ENCODE results near the gene RHBDL3. TPM values are rescaled to one million over a fixed set of nuclear protein-coding genes. Genes with fewer than 3 reads are reported as not detected.

RHBDL3 gene
- total RNA-seq, 4 donors from 2014 or later, result 0.52 to 2.2 (median 1.5) TPM

DNA sequence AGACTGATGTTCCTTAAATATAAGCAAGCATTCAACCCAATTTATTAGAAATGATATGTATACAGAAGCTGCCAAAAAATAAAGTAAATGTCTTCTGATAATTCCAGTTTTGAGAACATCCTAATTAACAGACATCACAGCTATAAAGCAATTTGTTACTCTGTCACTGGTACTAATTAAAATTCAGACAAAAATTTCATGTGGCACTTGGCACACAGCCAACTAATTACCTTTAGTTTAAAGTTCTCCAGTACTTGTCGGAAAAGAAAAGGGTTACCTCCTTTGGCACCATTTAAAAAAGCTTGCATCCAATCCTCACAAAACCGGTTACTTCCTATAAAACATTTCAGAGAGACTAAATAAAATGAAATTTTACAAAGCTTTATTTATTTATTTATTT lies 67.6 kb downstream of the RHBDL3 start:
- no peaks in the 10 kb centered on the region for H3K4me1 ChIP-seq
- WGBS, 2 donors (ENCODE audit: low coverage in 1 of 2), result 79 to 85% methylated on average over 2 of the region's 2 CpGs
- H3K4me3 ChIP-seq, result no peak overlapping the region

DNA sequence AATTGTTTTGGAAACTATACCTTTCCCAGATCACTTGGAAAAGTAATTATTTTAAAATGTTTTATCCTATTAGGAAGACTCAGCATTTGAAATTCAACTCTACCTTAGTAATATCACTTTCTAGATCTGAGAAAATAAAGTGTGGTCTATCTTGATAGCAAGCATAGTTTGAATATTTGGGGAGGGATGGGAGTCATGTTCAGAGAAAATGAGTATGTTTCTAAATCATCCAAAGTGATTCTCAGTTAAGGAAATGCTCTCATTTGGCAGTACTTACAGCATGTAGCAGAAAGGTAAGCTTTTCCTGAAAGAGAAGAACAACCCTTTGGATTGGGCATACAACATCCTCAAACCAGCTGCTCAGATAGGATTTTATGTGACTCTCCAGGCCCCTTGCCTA lies 69.4 kb downstream of the RHBDL3 start:
- H3K36me3 ChIP-seq, result peaks cover 0 to 89% of the 10 kb centered on the region in 2 donors
- no peaks in the 10 kb centered on the region for H3K27me3 ChIP-seq
- H3K9me3 ChIP-seq, result no peaks in the 10 kb centered on the region
- H3K4me3 ChIP-seq, result no peak overlapping the region
- no peak for ATAC-seq
- TF ChIP-seq POLR2AphosphoS5 (IDR thresholded peaks at IDR 0.05), result no peak
- TF ChIP-seq EP300 (IDR thresholded peaks at IDR 0.05), result no peak
- TF ChIP-seq, protein P1, sequence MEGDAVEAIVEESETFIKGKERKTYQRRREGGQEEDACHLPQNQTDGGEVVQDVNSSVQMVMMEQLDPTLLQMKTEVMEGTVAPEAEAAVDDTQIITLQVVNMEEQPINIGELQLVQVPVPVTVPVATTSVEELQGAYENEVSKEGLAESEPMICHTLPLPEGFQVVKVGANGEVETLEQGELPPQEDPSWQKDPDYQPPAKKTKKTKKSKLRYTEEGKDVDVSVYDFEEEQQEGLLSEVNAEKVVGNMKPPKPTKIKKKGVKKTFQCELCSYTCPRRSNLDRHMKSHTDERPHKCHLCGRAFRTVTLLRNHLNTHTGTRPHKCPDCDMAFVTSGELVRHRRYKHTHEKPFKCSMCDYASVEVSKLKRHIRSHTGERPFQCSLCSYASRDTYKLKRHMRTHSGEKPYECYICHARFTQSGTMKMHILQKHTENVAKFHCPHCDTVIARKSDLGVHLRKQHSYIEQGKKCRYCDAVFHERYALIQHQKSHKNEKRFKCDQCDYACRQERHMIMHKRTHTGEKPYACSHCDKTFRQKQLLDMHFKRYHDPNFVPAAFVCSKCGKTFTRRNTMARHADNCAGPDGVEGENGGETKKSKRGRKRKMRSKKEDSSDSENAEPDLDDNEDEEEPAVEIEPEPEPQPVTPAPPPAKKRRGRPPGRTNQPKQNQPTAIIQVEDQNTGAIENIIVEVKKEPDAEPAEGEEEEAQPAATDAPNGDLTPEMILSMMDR (IDR thresholded peaks at IDR 0.05), result no peak
- TF ChIP-seq POLR2A (IDR thresholded peaks at IDR 0.05), result no peak
- H3K27ac ChIP-seq, result no peak overlapping the region
- no peaks in the 10 kb centered on the region for H3K4me1 ChIP-seq

More for the DNA sequence above, 67.6 kb downstream of the RHBDL3 start:
- Histone ChIP-seq H3K9me3 (no peaks in the 10 kb centered on the region), H3K27me3 (no peaks in the 10 kb centered on the region), H3K27ac (no peak overlapping the region), H3K36me3 (peaks cover 0 to 79% of the 10 kb centered on the region in 2 donors)
- TF ChIP-seq, protein P1 (IDR thresholded peaks at IDR 0.05), result no peak
- no peak for TF ChIP-seq EP300 (IDR thresholded peaks at IDR 0.05)
- TF ChIP-seq POLR2AphosphoS5 (IDR thresholded peaks at IDR 0.05), result no peak
- no peak for TF ChIP-seq POLR2A (IDR thresholded peaks at IDR 0.05)
- ATAC-seq, result no peak

DNA sequence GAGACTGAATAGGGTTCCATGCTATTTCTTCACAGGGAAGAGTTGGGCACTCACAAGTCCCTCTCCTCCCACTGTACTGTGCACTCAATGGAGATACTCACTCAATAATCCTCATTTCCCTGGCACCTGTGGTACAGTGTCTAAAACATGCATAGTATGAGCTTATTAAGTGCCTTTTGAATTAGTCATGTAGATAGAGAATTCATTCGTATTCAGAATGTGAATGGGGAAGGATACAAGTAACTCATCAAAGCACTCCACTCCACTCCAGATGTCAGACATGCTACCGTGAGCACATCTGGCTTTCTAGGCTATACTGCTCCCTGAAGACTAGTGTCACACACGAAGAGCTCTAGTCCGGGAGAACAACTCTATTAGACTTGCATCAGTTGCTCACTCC lies 70.1 kb downstream of the RHBDL3 start:
- 73 to 82% methylated on average over 2 to 4 of the region's 4 CpGs for WGBS, 2 donors (ENCODE audit: low coverage in 1 of 2)
- H3K4me3 ChIP-seq, result no peak overlapping the region
- H3K9me3 ChIP-seq, result no peaks in the 10 kb centered on the region
- no peak for ATAC-seq
- peaks cover 0 to 3% (median 0%) of the 10 kb centered on the region in 3 donors for H3K4me1 ChIP-seq
- H3K36me3 ChIP-seq, result peaks cover 0 to 91% of the 10 kb centered on the region in 2 donors
- H3K27me3 ChIP-seq, result no peaks in the 10 kb centered on the region
- TF ChIP-seq EP300 (IDR thresholded peaks at IDR 0.05) (no peak), POLR2A (IDR thresholded peaks at IDR 0.05) (no peak), POLR2AphosphoS5 (IDR thresholded peaks at IDR 0.05) (no peak)
- TF ChIP-seq, protein P1 (IDR thresholded peaks at IDR 0.05), result no peak
- H3K27ac ChIP-seq, result no peak overlapping the region

DNA sequence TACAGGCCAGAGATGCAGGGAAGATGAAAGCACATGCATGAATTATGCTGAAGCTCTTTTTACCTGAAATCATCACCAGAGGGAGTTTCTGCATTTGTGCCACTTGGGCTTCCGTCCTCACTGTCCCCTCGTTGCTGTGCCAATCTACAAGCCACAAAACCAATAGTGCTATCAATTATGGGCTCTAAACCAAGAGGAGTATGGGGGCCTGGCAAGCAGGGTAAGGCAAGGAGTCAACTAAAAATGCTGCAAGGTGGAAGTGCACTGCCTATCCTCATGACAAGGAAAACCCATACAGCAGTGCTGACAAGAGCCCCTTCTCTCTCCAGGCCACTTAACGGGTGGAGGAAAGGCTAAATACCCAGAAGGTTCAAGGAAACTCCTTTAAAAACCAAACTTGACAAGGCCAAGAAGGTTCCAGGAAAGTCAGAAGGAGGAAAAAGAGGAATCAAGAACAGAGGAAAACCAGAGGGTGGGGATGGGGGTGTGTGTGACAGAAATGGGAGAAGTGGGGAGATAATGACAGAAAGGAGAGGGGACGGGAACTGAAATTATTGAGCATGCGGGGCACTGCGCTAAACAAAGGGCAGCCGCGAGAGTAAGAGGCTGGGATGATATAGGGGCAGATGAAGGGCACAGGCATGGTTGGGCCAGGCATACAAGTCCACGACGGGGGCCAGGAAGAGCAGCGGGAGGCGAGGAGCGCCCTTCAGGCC lies 75.7 kb downstream of the RHBDL3 start:
- Histone ChIP-seq H3K4me1 (peaks cover 3 to 23% (median 4%) of the 10 kb centered on the region in 3 donors), H3K27me3 (no peaks in the 10 kb centered on the region), H3K9me3 (no peaks in the 10 kb centered on the region), H3K27ac (peak overlapping the region; percentile 49 to 89 (median 86)), H3K4me3 (peak overlapping the region; percentile 69 to 72), H3K36me3 (peaks cover 0 to 40% of the 10 kb centered on the region in 2 donors)
- 0 to 2% methylated on average over 11 to 13 of the region's 13 CpGs for WGBS, 2 donors (ENCODE audit: low coverage in 1 of 2)
- TF ChIP-seq EP300 (IDR thresholded peaks at IDR 0.05) (no peak), POLR2A (IDR thresholded peaks at IDR 0.05) (no peak), POLR2AphosphoS5 (IDR thresholded peaks at IDR 0.05) (no peak)
- TF ChIP-seq, protein P1 (IDR thresholded peaks at IDR 0.05), result peak in 1 of 4 experiments; percentile 19
- no peak for ATAC-seq
